HG02798 (cell line): ENCODE measurements around the gene AIRE.
A peak's percentile ranks its signal among the peaks of the same experiment; 100 is the strongest.
"Not testable (repeated sequence)": the region's sequence is repeated elsewhere in the genome, so short reads cannot be mapped to it uniquely, and the experiment has no call there.

Experiments used
- ATAC-seq: cut with Tn5 transposase; IDR thresholded peaks from one replicate; pipeline ENCODE4 v1.9.1; 2021; ENCODE audit warnings: mild to moderate bottlenecking; ENCODE audit not compliant: unreplicated experiment, poor library complexity

The AIRE gene

GRCh38 chr21:44285138-44285992, at the start of gene AIRE:
AIRE (plus strand) TSS chr21:44285876; CDS start chr21:44286007, 131 bp downstream.
- ATAC-seq: no peak

GRCh38 chr21:44240353-44240752, 45.3 kb upstream of the AIRE start:
- ATAC-seq: not testable (repeated sequence)

GRCh38 chr21:44240842-44241241, 44.8 kb upstream of the AIRE start, which contains the start of gene ICOSLG:
ICOSLG (minus strand) TSS chr21:44240943; CDS start chr21:44240817, 126 bp downstream.
- ATAC-seq: peak; percentile 47

- peak; percentile 32 for ATAC-seq
These were observed 44.4 kb upstream of the AIRE start for GRCh38 chr21:44241281-44241680.

- ATAC-seq: peak; percentile 61
These were observed 41.7 kb upstream of the AIRE start for GRCh38 chr21:44243980-44244379.

- ATAC-seq: not testable (repeated sequence)
These were observed 37.8 kb upstream of the AIRE start for GRCh38 chr21:44247904-44248303.

- not testable (repeated sequence) for ATAC-seq
These were observed 36.3 kb upstream of the AIRE start for GRCh38 chr21:44249204-44250037.

GRCh38 chr21:44253832-44254710, 31.6 kb upstream of the AIRE start:
- ATAC-seq: no peak

- ATAC-seq: no peak
These were observed 30.1 kb upstream of the AIRE start for GRCh38 chr21:44255511-44255981.

- no peak for ATAC-seq
These were observed 27.5 kb upstream of the AIRE start for GRCh38 chr21:44258056-44258725.

- no peak for ATAC-seq
These were observed 26.5 kb upstream of the AIRE start for GRCh38 chr21:44259082-44259705.

GRCh38 chr21:44260066-44260465, 25.6 kb upstream of the AIRE start:
- no peak for ATAC-seq

- no peak for ATAC-seq
These were observed 24.7 kb upstream of the AIRE start for GRCh38 chr21:44260791-44261631.

GRCh38 chr21:44261675-44262295, 23.9 kb upstream of the AIRE start, which contains the start of gene DNMT3L:
DNMT3L (minus strand) TSS chr21:44261897; CDS start chr21:44261259, 638 bp downstream.
- ATAC-seq: no peak

- ATAC-seq: no peak
These were observed 23.2 kb upstream of the AIRE start for GRCh38 chr21:44262338-44263056.

- ATAC-seq: no peak
These were observed 22.4 kb upstream of the AIRE start for GRCh38 chr21:44263221-44263760.

- ATAC-seq: no peak
These were observed 21.9 kb upstream of the AIRE start for GRCh38 chr21:44263768-44264167.
